DMS53 treated with DMSO at 0.1 percent for 48 hours (cell line): ENCODE data around the gene MAGI2.

ENCODE experiments used
- DNase-seq: peaks from one replicate; lab custom pipeline; 2025; ENCODE audit not compliant: unreplicated experiment; lab: John Stamatoyannopoulos, UW

Gene MAGI2

GRCh38 chr7:77985974-77986339 is 1467.5 kb downstream of the MAGI2 start:
- DNase-seq, result no peak

- no peak for DNase-seq
Observed at GRCh38 chr7:77985232-77985973, 1468.1 kb downstream of the MAGI2 start.

GRCh38 chr7:77983973-77984372 is 1469.5 kb downstream of the MAGI2 start:
- no peak for DNase-seq

- DNase-seq, result no peak
Observed at GRCh38 chr7:77982926-77983550, 1470.4 kb downstream of the MAGI2 start.

GRCh38 chr7:77980087-77980713 is 1473.3 kb downstream of the MAGI2 start:
- DNase-seq, result no peak

- no peak for DNase-seq
Observed at GRCh38 chr7:77979219-77979618, 1474.2 kb downstream of the MAGI2 start.

GRCh38 chr7:77975672-77976480 is 1477.6 kb downstream of the MAGI2 start:
- no peak for DNase-seq

- no peak for DNase-seq
Observed at GRCh38 chr7:77971726-77972125, 1481.7 kb downstream of the MAGI2 start.

- no peak for DNase-seq
Observed at GRCh38 chr7:77967429-77967828, 1486.0 kb downstream of the MAGI2 start.
